GM21423 (cell line): ENCODE results near the gene EID3.

Experiments
- ATAC-seq: cut with Tn5 transposase; IDR thresholded peaks from one replicate; pipeline ENCODE4 v1.9.1; 2021; ENCODE audit warnings: mild to moderate bottlenecking, moderate library complexity; ENCODE audit not compliant: unreplicated experiment

EID3 gene

GRCh38 chr12:104353012-104353981 is 49.8 kb downstream of the EID3 start:
- ATAC-seq: no peak

- no peak for ATAC-seq
Measured at GRCh38 chr12:104354167-104354867, 50.8 kb downstream of the EID3 start.
